ENCODE data around the gene MOB3B.

The MOB3B gene

GRCh38 chr9:27413511-27414219 is 115.9 kb downstream of the MOB3B start:
- H3K4me3 ChIP-seq (ENCODE audit: low read depth, low read length): no peak overlapping the region
- no peak for TF ChIP-seq CTCF (IDR thresholded peaks at IDR 0.05; ENCODE audit: borderline replicate concordance, insufficient read depth, low read depth, low read length)

GRCh38 chr9:27412963-27413362 is 116.7 kb downstream of the MOB3B start:
- H3K4me3 ChIP-seq (ENCODE audit: low read depth, low read length): no peak overlapping the region
- no peak for TF ChIP-seq CTCF (IDR thresholded peaks at IDR 0.05; ENCODE audit: borderline replicate concordance, insufficient read depth, low read depth, low read length)

- TF ChIP-seq CTCF (IDR thresholded peaks at IDR 0.05; ENCODE audit: borderline replicate concordance, insufficient read depth, low read depth, low read length): no peak
- H3K4me3 ChIP-seq (ENCODE audit: low read depth, low read length): no peak overlapping the region
These were observed 117.5 kb downstream of the MOB3B start for GRCh38 chr9:27412081-27412480.

GRCh38 chr9:27408482-27408881 is 121.1 kb downstream of the MOB3B start:
- TF ChIP-seq CTCF (IDR thresholded peaks at IDR 0.05; ENCODE audit: borderline replicate concordance, insufficient read depth, low read depth, low read length): no peak
- no peak overlapping the region for H3K4me3 ChIP-seq (ENCODE audit: low read depth, low read length)

GRCh38 chr9:27408001-27408400 is 121.6 kb downstream of the MOB3B start:
- no peak overlapping the region for H3K4me3 ChIP-seq (ENCODE audit: low read depth, low read length)
- no peak for TF ChIP-seq CTCF (IDR thresholded peaks at IDR 0.05; ENCODE audit: borderline replicate concordance, insufficient read depth, low read depth, low read length)

- TF ChIP-seq CTCF (IDR thresholded peaks at IDR 0.05; ENCODE audit: borderline replicate concordance, insufficient read depth, low read depth, low read length): no peak
- H3K4me3 ChIP-seq (ENCODE audit: low read depth, low read length): no peak overlapping the region
These were observed 122.1 kb downstream of the MOB3B start for GRCh38 chr9:27407491-27407890.

GRCh38 chr9:27404661-27405060 is 125.0 kb downstream of the MOB3B start:
- TF ChIP-seq CTCF (IDR thresholded peaks at IDR 0.05; ENCODE audit: borderline replicate concordance, insufficient read depth, low read depth, low read length): no peak
- H3K4me3 ChIP-seq (ENCODE audit: low read depth, low read length): no peak overlapping the region

Data from GM12875 (cell line).